WTC11 (cell line): ENCODE data around the gene PDXP. TPM values are rescaled to one million over a fixed set of nuclear protein-coding genes. Genes with fewer than 3 reads are reported as not detected.

Experiments used
- ATAC-seq: fragments of 200-7000 bp; cut with Tn5 transposase; 2 replicates; pipeline ENCODE4 v1.10.0; 2021; ENCODE audit warnings: mild to moderate bottlenecking, moderate library complexity
- CTCF ChIA-PET: fragments of 300-600 bp; sonication (Branson Sonifier 250); formaldehyde crosslinking; loops from one replicate; lab custom pipeline; 2021; ENCODE audit warnings: antibody characterized with exemption; lab: Charles Lee
- POLR2A ChIA-PET: fragments of 350-600 bp; sonication (Branson Sonifier 250); formaldehyde crosslinking; loops from one replicate; lab custom pipeline; 2021; ENCODE audit warnings: antibody characterized with exemption; lab: Charles Lee
- DNase-seq: peaks from one replicate; pipeline ENCODE4 v3.0.0; 2021; ENCODE audit warnings: low spot score
- H3K27ac Mint-ChIP-seq: 2 replicates; pipeline ENCODE4 v1.8.0; 2021; ENCODE audit warnings: mixed read lengths
- H3K27me3 Mint-ChIP-seq: 2 replicates; pipeline ENCODE4 v1.8.0; 2021; ENCODE audit warnings: low read depth, mild to moderate bottlenecking, moderate library complexity, mixed read lengths
- H3K36me3 Mint-ChIP-seq: 2 replicates; pipeline ENCODE4 v1.8.0; 2021; ENCODE audit warnings: mixed read lengths
- H3K4me1 Mint-ChIP-seq: 2 replicates; pipeline ENCODE4 v1.8.0; 2022; ENCODE audit warnings: mixed read lengths
- H3K4me3 Mint-ChIP-seq: 2 replicates; pipeline ENCODE4 v1.8.0; 2021; ENCODE audit warnings: mild to moderate bottlenecking, moderate library complexity, mixed read lengths
- H3K9me3 Mint-ChIP-seq: 2 replicates; pipeline ENCODE4 v1.8.0; 2021; ENCODE audit warnings: mixed read lengths
- EMX1 ChIP-seq: fragments of 250-450 bp; sonication (Bioruptor Pico); IDR thresholded peaks from 2 replicates; pipeline ENCODE4 v1.8.0; 2021; ENCODE audit warnings: mild to moderate bottlenecking
- FOXK1 ChIP-seq: sonication (generic); formaldehyde crosslinking; IDR thresholded peaks from 2 replicates; pipeline ENCODE4 v1.8.0; 2022; ENCODE audit warnings: mild to moderate bottlenecking, moderate library complexity, missing genetic modification reagents
- FOXP1 ChIP-seq: sonication (generic); formaldehyde crosslinking; IDR thresholded peaks from 2 replicates; pipeline ENCODE4 v1.8.0; 2022; ENCODE audit warnings: missing genetic modification reagents, mild to moderate bottlenecking, moderate library complexity, borderline replicate concordance
- HMGA2 ChIP-seq: fragments of 250-450 bp; sonication (Bioruptor Pico); IDR thresholded peaks from 2 replicates; pipeline ENCODE4 v1.4.0; 2021; ENCODE audit warnings: mild to moderate bottlenecking, moderate library complexity
- JAZF1 ChIP-seq: fragments of 250-450 bp; sonication (Bioruptor Pico); IDR thresholded peaks from 2 replicates; pipeline ENCODE4 v1.9.0; 2021; ENCODE audit warnings: moderate library complexity, mild to moderate bottlenecking, inconsistent platforms
- NR3C1 ChIP-seq: sonication (generic); formaldehyde crosslinking; conservative IDR thresholded peaks from 2 replicates; pipeline ENCODE4 v1.8.1; 2023; ENCODE audit warnings: low read depth, mild to moderate bottlenecking, missing genetic modification reagents
- SMAD3 ChIP-seq: sonication (generic); formaldehyde crosslinking; IDR thresholded peaks from 2 replicates; pipeline ENCODE4 v1.8.0; 2022; ENCODE audit warnings: missing genetic modification reagents, mild to moderate bottlenecking, borderline replicate concordance
- SMAD4 ChIP-seq: sonication (generic); formaldehyde crosslinking; IDR thresholded peaks from 2 replicates; pipeline ENCODE4 v1.8.0; 2022; ENCODE audit warnings: mild to moderate bottlenecking, missing genetic modification reagents
- SOX15 ChIP-seq: fragments of 250-450 bp; sonication (Bioruptor Pico); IDR thresholded peaks from 2 replicates; pipeline ENCODE4 v1.9.0; 2021; ENCODE audit warnings: mild to moderate bottlenecking
- ZNF121 ChIP-seq: sonication (generic); formaldehyde crosslinking; IDR thresholded peaks from 2 replicates; pipeline ENCODE4 v1.8.0; 2023; ENCODE audit warnings: missing genetic modification reagents
- ZNF263 ChIP-seq: sonication (generic); formaldehyde crosslinking; IDR thresholded peaks from 2 replicates; pipeline ENCODE4 v1.8.1; 2022; ENCODE audit warnings: low read depth, mild to moderate bottlenecking, moderate library complexity, missing genetic modification reagents
- ZNF416 ChIP-seq: fragments of 250-450 bp; sonication (Bioruptor Pico); IDR thresholded peaks from 2 replicates; pipeline ENCODE4 v1.9.0; 2021; ENCODE audit warnings: mild to moderate bottlenecking, inconsistent platforms
- ZNF423 ChIP-seq: fragments of 250-450 bp; sonication (Bioruptor Pico); IDR thresholded peaks from 2 replicates; pipeline ENCODE4 v2.1.2; 2022; ENCODE audit warnings: mild to moderate bottlenecking, moderate library complexity
- total RNA-seq: library from RNA; stranded (reverse); gene quantifications from 3 replicates; pipeline ENCODE4 v1.2.3, GENCODE V29; 2021
- TF ChIP-seq, protein P1 (sequence below): sonication (generic); formaldehyde crosslinking; IDR thresholded peaks from 2 replicates; pipeline ENCODE4 v1.8.1; 2022; ENCODE audit warnings: mild to moderate bottlenecking, missing genetic modification reagents, moderate library complexity, borderline replicate concordance
- TF ChIP-seq, protein P2 (sequence below): sonication (generic); formaldehyde crosslinking; IDR thresholded peaks from 2 replicates; pipeline ENCODE4 v1.8.0; 2022; ENCODE audit warnings: mild to moderate bottlenecking, missing genetic modification reagents
- TF ChIP-seq, protein P3 (sequence below): sonication (generic); formaldehyde crosslinking; IDR thresholded peaks from 2 replicates; pipeline ENCODE4 v1.8.1; 2023; ENCODE audit warnings: mild to moderate bottlenecking, moderate library complexity, missing genetic modification reagents
- TF ChIP-seq, protein P4 (sequence below): fragments of 250-450 bp; sonication (Bioruptor Pico); IDR thresholded peaks from 2 replicates; pipeline ENCODE4 v1.9.0; 2021; ENCODE audit warnings: mild to moderate bottlenecking, borderline replicate concordance
- TF ChIP-seq, protein P5 (sequence below): sonication (generic); formaldehyde crosslinking; IDR thresholded peaks from 2 replicates; pipeline ENCODE4 v1.8.0; 2022; ENCODE audit warnings: missing genetic modification reagents
- TF ChIP-seq, protein P6 (sequence below): sonication (generic); formaldehyde crosslinking; IDR thresholded peaks from 2 replicates; pipeline ENCODE4 v1.8.1; 2022; ENCODE audit warnings: missing genetic modification reagents, borderline replicate concordance
- TF ChIP-seq, protein P7 (sequence below): fragments of 200-600 bp; IDR thresholded peaks from 2 replicates; pipeline ENCODE4 v1.8.0; 2022; ENCODE audit warnings: antibody characterized with exemption

PDXP gene
- total RNA-seq, 1 experiment from 2014 or later, result 36.1 TPM

DNA sequence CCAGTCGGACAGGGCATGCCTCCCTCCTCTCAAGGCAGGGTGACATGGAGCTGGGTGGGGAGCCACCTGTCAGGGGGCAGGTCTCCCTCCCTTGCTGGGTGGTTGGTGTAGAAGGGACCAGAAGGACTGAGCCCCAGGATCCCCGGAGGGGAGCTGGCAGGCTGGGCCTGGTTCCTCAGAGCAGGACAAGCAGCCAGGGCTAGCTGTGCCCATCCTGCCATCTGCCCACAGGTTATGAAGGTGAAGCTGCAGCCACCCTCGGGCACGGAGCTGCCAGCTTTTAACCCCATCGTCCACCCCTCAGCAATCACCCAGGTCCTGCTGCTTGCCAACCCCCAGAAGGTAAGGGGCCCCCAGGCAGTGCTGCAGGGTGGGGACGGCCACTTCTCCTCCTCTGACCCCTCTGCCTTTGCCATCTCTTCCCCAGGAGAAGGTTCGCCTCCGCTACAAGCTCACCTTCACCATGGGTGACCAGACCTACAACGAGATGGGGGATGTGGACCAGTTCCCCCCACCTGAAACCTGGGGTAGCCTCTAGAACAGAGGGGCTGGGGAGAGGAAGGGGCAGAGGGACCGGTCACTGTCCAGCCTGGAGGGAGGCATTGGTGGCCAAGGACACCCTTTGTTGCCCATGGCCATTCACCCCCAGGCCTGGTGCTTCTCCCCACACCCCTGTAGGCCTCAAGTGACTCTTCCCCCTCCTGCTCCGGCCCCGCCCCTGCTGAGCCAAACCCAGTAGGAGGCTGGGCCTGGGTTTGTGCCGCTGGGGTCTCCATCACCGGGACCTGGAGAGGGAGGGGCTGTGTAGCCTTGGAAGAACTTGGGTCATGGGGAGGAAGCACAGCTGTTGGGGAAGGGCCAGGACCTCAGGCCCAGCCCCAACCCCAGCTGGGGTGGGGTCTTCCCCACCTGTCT lies 26.1 kb upstream of the PDXP start:
- no peak overlapping the region for H3K27ac Mint-ChIP-seq
- H3K36me3 Mint-ChIP-seq, result no peaks in the 10 kb centered on the region
- CTCF ChIA-PET, result interaction anchor here (1.1 to 11.4 kb wide), 13 partner anchors 7 to 102 kb away, joined by 4 to 152 read pairs (median 11); partner anchors contain the start of genes GGA1, NOL12 and PDXP
- no peak for ATAC-seq
- TF ChIP-seq ZNF263 (no peak), SOX15 (CRISPR knock-in tag) (no peak), NR3C1 (CRISPR knock-in tag) (no peak), FOXK1 (CRISPR knock-in tag) (no peak), JAZF1 (no peak), ZNF121 (CRISPR knock-in tag) (no peak), EMX1 (CRISPR knock-in tag) (no peak), FOXP1 (CRISPR knock-in tag) (no peak), SMAD3 (no peak), ZNF423 (CRISPR knock-in tag) (no peak), SMAD4 (CRISPR knock-in tag) (no peak), HMGA2 (CRISPR knock-in tag) (no peak), ZNF416 (no peak)
- TF ChIP-seq, protein P1, sequence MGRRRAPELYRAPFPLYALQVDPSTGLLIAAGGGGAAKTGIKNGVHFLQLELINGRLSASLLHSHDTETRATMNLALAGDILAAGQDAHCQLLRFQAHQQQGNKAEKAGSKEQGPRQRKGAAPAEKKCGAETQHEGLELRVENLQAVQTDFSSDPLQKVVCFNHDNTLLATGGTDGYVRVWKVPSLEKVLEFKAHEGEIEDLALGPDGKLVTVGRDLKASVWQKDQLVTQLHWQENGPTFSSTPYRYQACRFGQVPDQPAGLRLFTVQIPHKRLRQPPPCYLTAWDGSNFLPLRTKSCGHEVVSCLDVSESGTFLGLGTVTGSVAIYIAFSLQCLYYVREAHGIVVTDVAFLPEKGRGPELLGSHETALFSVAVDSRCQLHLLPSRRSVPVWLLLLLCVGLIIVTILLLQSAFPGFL, result no peak
- TF ChIP-seq, protein P2, sequence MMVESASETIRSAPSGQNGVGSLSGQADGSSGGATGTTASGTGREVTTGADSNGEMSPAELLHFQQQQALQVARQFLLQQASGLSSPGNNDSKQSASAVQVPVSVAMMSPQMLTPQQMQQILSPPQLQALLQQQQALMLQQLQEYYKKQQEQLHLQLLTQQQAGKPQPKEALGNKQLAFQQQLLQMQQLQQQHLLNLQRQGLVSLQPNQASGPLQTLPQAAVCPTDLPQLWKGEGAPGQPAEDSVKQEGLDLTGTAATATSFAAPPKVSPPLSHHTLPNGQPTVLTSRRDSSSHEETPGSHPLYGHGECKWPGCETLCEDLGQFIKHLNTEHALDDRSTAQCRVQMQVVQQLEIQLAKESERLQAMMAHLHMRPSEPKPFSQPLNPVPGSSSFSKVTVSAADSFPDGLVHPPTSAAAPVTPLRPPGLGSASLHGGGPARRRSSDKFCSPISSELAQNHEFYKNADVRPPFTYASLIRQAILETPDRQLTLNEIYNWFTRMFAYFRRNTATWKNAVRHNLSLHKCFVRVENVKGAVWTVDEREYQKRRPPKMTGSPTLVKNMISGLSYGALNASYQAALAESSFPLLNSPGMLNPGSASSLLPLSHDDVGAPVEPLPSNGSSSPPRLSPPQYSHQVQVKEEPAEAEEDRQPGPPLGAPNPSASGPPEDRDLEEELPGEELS (CRISPR knock-in tag), result no peak
- TF ChIP-seq, protein P3, sequence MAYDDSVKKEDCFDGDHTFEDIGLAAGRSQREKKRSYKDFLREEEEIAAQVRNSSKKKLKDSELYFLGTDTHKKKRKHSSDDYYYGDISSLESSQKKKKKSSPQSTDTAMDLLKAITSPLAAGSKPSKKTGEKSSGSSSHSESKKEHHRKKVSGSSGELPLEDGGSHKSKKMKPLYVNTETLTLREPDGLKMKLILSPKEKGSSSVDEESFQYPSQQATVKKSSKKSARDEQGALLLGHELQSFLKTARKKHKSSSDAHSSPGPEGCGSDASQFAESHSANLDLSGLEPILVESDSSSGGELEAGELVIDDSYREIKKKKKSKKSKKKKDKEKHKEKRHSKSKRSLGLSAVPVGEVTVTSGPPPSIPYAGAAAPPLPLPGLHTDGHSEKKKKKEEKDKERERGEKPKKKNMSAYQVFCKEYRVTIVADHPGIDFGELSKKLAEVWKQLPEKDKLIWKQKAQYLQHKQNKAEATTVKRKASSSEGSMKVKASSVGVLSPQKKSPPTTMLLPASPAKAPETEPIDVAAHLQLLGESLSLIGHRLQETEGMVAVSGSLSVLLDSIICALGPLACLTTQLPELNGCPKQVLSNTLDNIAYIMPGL (CRISPR knock-in tag), result no peak
- TF ChIP-seq, protein P4, sequence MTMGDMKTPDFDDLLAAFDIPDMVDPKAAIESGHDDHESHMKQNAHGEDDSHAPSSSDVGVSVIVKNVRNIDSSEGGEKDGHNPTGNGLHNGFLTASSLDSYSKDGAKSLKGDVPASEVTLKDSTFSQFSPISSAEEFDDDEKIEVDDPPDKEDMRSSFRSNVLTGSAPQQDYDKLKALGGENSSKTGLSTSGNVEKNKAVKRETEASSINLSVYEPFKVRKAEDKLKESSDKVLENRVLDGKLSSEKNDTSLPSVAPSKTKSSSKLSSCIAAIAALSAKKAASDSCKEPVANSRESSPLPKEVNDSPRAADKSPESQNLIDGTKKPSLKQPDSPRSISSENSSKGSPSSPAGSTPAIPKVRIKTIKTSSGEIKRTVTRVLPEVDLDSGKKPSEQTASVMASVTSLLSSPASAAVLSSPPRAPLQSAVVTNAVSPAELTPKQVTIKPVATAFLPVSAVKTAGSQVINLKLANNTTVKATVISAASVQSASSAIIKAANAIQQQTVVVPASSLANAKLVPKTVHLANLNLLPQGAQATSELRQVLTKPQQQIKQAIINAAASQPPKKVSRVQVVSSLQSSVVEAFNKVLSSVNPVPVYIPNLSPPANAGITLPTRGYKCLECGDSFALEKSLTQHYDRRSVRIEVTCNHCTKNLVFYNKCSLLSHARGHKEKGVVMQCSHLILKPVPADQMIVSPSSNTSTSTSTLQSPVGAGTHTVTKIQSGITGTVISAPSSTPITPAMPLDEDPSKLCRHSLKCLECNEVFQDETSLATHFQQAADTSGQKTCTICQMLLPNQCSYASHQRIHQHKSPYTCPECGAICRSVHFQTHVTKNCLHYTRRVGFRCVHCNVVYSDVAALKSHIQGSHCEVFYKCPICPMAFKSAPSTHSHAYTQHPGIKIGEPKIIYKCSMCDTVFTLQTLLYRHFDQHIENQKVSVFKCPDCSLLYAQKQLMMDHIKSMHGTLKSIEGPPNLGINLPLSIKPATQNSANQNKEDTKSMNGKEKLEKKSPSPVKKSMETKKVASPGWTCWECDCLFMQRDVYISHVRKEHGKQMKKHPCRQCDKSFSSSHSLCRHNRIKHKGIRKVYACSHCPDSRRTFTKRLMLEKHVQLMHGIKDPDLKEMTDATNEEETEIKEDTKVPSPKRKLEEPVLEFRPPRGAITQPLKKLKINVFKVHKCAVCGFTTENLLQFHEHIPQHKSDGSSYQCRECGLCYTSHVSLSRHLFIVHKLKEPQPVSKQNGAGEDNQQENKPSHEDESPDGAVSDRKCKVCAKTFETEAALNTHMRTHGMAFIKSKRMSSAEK (CRISPR knock-in tag), result no peak
- TF ChIP-seq, protein P5, sequence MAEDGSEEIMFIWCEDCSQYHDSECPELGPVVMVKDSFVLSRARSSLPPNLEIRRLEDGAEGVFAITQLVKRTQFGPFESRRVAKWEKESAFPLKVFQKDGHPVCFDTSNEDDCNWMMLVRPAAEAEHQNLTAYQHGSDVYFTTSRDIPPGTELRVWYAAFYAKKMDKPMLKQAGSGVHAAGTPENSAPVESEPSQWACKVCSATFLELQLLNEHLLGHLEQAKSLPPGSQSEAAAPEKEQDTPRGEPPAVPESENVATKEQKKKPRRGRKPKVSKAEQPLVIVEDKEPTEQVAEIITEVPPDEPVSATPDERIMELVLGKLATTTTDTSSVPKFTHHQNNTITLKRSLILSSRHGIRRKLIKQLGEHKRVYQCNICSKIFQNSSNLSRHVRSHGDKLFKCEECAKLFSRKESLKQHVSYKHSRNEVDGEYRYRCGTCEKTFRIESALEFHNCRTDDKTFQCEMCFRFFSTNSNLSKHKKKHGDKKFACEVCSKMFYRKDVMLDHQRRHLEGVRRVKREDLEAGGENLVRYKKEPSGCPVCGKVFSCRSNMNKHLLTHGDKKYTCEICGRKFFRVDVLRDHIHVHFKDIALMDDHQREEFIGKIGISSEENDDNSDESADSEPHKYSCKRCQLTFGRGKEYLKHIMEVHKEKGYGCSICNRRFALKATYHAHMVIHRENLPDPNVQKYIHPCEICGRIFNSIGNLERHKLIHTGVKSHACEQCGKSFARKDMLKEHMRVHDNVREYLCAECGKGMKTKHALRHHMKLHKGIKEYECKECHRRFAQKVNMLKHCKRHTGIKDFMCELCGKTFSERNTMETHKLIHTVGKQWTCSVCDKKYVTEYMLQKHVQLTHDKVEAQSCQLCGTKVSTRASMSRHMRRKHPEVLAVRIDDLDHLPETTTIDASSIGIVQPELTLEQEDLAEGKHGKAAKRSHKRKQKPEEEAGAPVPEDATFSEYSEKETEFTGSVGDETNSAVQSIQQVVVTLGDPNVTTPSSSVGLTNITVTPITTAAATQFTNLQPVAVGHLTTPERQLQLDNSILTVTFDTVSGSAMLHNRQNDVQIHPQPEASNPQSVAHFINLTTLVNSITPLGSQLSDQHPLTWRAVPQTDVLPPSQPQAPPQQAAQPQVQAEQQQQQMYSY (CRISPR knock-in tag), result no peak
- TF ChIP-seq, protein P6, sequence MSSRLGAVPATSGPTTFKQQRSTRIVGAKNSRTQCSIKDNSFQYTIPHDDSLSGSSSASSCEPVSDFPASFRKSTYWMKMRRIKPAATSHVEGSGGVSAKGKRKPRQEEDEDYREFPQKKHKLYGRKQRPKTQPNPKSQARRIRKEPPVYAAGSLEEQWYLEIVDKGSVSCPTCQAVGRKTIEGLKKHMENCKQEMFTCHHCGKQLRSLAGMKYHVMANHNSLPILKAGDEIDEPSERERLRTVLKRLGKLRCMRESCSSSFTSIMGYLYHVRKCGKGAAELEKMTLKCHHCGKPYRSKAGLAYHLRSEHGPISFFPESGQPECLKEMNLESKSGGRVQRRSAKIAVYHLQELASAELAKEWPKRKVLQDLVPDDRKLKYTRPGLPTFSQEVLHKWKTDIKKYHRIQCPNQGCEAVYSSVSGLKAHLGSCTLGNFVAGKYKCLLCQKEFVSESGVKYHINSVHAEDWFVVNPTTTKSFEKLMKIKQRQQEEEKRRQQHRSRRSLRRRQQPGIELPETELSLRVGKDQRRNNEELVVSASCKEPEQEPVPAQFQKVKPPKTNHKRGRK, result no peak
- TF ChIP-seq, protein P7, sequence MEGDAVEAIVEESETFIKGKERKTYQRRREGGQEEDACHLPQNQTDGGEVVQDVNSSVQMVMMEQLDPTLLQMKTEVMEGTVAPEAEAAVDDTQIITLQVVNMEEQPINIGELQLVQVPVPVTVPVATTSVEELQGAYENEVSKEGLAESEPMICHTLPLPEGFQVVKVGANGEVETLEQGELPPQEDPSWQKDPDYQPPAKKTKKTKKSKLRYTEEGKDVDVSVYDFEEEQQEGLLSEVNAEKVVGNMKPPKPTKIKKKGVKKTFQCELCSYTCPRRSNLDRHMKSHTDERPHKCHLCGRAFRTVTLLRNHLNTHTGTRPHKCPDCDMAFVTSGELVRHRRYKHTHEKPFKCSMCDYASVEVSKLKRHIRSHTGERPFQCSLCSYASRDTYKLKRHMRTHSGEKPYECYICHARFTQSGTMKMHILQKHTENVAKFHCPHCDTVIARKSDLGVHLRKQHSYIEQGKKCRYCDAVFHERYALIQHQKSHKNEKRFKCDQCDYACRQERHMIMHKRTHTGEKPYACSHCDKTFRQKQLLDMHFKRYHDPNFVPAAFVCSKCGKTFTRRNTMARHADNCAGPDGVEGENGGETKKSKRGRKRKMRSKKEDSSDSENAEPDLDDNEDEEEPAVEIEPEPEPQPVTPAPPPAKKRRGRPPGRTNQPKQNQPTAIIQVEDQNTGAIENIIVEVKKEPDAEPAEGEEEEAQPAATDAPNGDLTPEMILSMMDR, result no peak
- POLR2A ChIA-PET, result interaction anchor here (0.6 to 1.6 kb wide), 3 partner anchors 11 to 1888 kb away, joined by 3 to 6 read pairs (median 3); partner anchors contain the start of genes ATF4 and PDXP
- DNase-seq, result no peak
- H3K4me3 Mint-ChIP-seq, result no peak overlapping the region
- H3K9me3 Mint-ChIP-seq, result no peaks in the 10 kb centered on the region
- H3K27me3 Mint-ChIP-seq, result no peaks in the 10 kb centered on the region
- peaks cover 15% of the 10 kb centered on the region for H3K4me1 Mint-ChIP-seq
